CD14-positive monocyte (primary cell): ENCODE data around the gene ADRA2C. TPM values are rescaled to one million over a fixed set of nuclear protein-coding genes. Genes with fewer than 3 reads are reported as not detected.

ENCODE experiments used
- DNase-seq, 3 donors: peaks; one replicate each; pipeline ENCODE4 v3.0.0-alpha.2; 2011 to 2022
- H2AFZ ChIP-seq: 2 replicates; pipeline ENCODE4 v1.6.0; 2012; ENCODE audit warnings: mild to moderate bottlenecking, low read depth, low read length, inconsistent platforms; ENCODE audit not compliant: insufficient read depth, poor library complexity, severe bottlenecking
- H3K27ac ChIP-seq, 2 donors: 1 replicate in 1 of 2; 2 replicates in 1 of 2; pipeline ENCODE4 v1.5.1; 2012 to 2013; ENCODE audit warnings: low read length in 2 of 2, control low read depth in 1 of 2, inconsistent platforms in 1 of 2, low read depth in 1 of 2, mild to moderate bottlenecking in 1 of 2
- H3K27me3 ChIP-seq, 2 donors: one replicate each; pipeline versions ENCODE4 v1.6.0 to v1.6.1; 2011 to 2013; ENCODE audit warnings: low read length in 2 of 2; ENCODE audit not compliant: control insufficient read depth in 2 of 2, insufficient read depth in 2 of 2
- H3K36me3 ChIP-seq, 2 donors: replicated peaks in 1 of 2; 1 replicate in 1 of 2; 2 replicates in 1 of 2; pipeline versions ENCODE4 v1.5.1 to v1.6.1; 2012 to 2013; ENCODE audit warnings: low read length in 2 of 2, control low read depth in 1 of 2, inconsistent platforms in 1 of 2, mild to moderate bottlenecking in 1 of 2; ENCODE audit not compliant: insufficient read depth in 2 of 2, control insufficient read depth in 1 of 2
- H3K4me1 ChIP-seq, 2 donors: 1 replicate in 1 of 2; 2 replicates in 1 of 2; pipeline versions ENCODE4 v1.5.1 to v1.6.1; 2012 to 2013; ENCODE audit warnings: low read length in 2 of 2, control low read depth in 1 of 2, inconsistent platforms in 1 of 2, mild to moderate bottlenecking in 1 of 2, moderate library complexity in 1 of 2; ENCODE audit not compliant: insufficient read depth in 2 of 2, control insufficient read depth in 1 of 2
- H3K4me2 ChIP-seq: replicated peaks from 2 replicates; pipeline ENCODE3; 2012; ENCODE audit warnings: low read length, moderate library complexity, mild to moderate bottlenecking; ENCODE audit not compliant: poor library complexity, severe bottlenecking; ENCODE audit errors: extremely low read depth
- H3K4me3 ChIP-seq, 3 experiments: fragments of 200-600 bp in 1 of 3; sonication (generic) in 1 of 3; replicated peaks in 1 of 3; 1 replicate in 2 of 3; 2 replicates in 1 of 3; pipeline ENCODE4 v1.5.1; 2011 to 2013; ENCODE audit warnings: low read length in 3 of 3, mild to moderate bottlenecking in 3 of 3, control low read depth in 2 of 3, low read depth in 2 of 3, inconsistent platforms in 1 of 3, moderate library complexity in 1 of 3
- H3K79me2 ChIP-seq: 2 replicates; pipeline ENCODE4 v1.6.0; 2012; ENCODE audit warnings: mild to moderate bottlenecking, control low read depth, inconsistent platforms, low read length, moderate library complexity; ENCODE audit not compliant: insufficient read depth
- H3K9ac ChIP-seq: 2 replicates; pipeline ENCODE4 v1.6.0; 2017; ENCODE audit warnings: low read length, mild to moderate bottlenecking; ENCODE audit not compliant: insufficient read depth, poor library complexity, severe bottlenecking
- H3K9me3 ChIP-seq, 2 donors: replicated peaks in 1 of 2; 1 replicate in 1 of 2; 2 replicates in 1 of 2; pipeline versions ENCODE4 v1.5.1 to v1.6.1; 2012 to 2013; ENCODE audit warnings: low read length in 2 of 2, control low read depth in 1 of 2; ENCODE audit not compliant: control insufficient read depth in 1 of 2, insufficient read depth in 1 of 2
- H4K20me1 ChIP-seq: 2 replicates; pipeline ENCODE4 v1.6.0; 2012; ENCODE audit warnings: mild to moderate bottlenecking, low read length, control low read depth, moderate library complexity; ENCODE audit not compliant: insufficient read depth
- H3K27ac Mint-ChIP-seq, 7 donors: one replicate each; pipeline ENCODE4 v1.8.0; 2020; ENCODE audit warnings: mild to moderate bottlenecking in 7 of 7, mixed read lengths in 7 of 7, moderate library complexity in 6 of 7, inconsistent platforms in 2 of 7
- H3K27me3 Mint-ChIP-seq, 3 donors: one replicate each; pipeline ENCODE4 v1.8.0; 2021 to 2022; ENCODE audit warnings: low read depth in 3 of 3, mild to moderate bottlenecking in 3 of 3, mixed read lengths in 3 of 3, moderate library complexity in 3 of 3, inconsistent platforms in 1 of 3
- H3K36me3 Mint-ChIP-seq, 2 donors: one replicate each; pipeline ENCODE4 v1.8.0; 2020; ENCODE audit warnings: mixed read lengths in 2 of 2, inconsistent platforms in 1 of 2, mild to moderate bottlenecking in 1 of 2
- H3K4me1 Mint-ChIP-seq: one replicate; pipeline ENCODE4 v1.8.0; 2020; ENCODE audit warnings: mild to moderate bottlenecking, mixed read lengths
- H3K4me3 Mint-ChIP-seq, 2 donors: one replicate each; pipeline ENCODE4 v1.8.0; 2020; ENCODE audit warnings: mild to moderate bottlenecking in 2 of 2, mixed read lengths in 2 of 2, moderate library complexity in 1 of 2
- H3K9me3 Mint-ChIP-seq, 7 donors: one replicate each; pipeline ENCODE4 v1.8.0; 2020 to 2022; ENCODE audit warnings: mixed read lengths in 7 of 7, mild to moderate bottlenecking in 6 of 7, moderate library complexity in 6 of 7, inconsistent platforms in 2 of 7
- WGBS: methylation state at CpG from one replicate; pipeline ENCODE4 v1.1.5; 2013; ENCODE audit warnings: missing lambda C conversion rate; ENCODE audit not compliant: insufficient coverage; 5-methylcytosine and 5-hydroxymethylcytosine counted together
- intact Hi-C, 2 donors: fragments of 100-400 bp; cut with micrococcal nuclease; formaldehyde crosslinking; loops; one replicate each; pipeline versions ENCODE4 v1.15.0 to v1.15.1; 2023
- polyA plus RNA-seq, 3 donors: library from polyadenylated mRNA; depleted of rRNA in 1 of 3; unstranded in 2 of 3; stranded (reverse) in 1 of 3; fragments of 300-500 nt in 2 of 3; fragments of >200 nt in 1 of 3; fragmentation: Illumina TruSeq in 2 of 3; gene quantifications; 1 replicate in 2 of 3; 2 replicates in 1 of 3; pipeline ENCODE4 v1.2.3, GENCODE V29; 2012 to 2021
- TF ChIP-seq, protein P1 (sequence below): fragments of 200-600 bp; IDR thresholded peaks from one replicate; pipeline ENCODE4 v1.8.0; 2022; ENCODE audit warnings: antibody characterized with exemption, mild to moderate bottlenecking

The ADRA2C gene
- polyA plus RNA-seq, 3 donors: not detected

GRCh38 chr4:3745886-3746656 lies 20.1 kb upstream of the ADRA2C start:
- no peaks in the 10 kb centered on the region for H3K36me3 ChIP-seq
- peaks cover 4 to 12% of the 10 kb centered on the region in 2 donors for H3K9me3 ChIP-seq
- peaks cover 0 to 44% of the 10 kb centered on the region in 2 donors for H3K27me3 ChIP-seq
- no peaks in the 10 kb centered on the region for H3K79me2 ChIP-seq
- Mint-ChIP-seq H3K4me3 (no peak overlapping the region), H3K27ac (no peak overlapping the region), H3K27me3 (peaks cover 44 to 54% (median 50%) of the 10 kb centered on the region in 3 donors), H3K36me3 (peaks cover 0 to 1% of the 10 kb centered on the region in 2 donors), H3K4me1 (no peaks in the 10 kb centered on the region), H3K9me3 (peaks cover 6 to 16% (median 11%) of the 10 kb centered on the region in 7 donors)
- intact Hi-C loops: no loop called here
- H3K4me3 ChIP-seq: no peak overlapping the region
- no peak overlapping the region for H2AFZ ChIP-seq
- no peak overlapping the region for H3K27ac ChIP-seq
- no peaks in the 10 kb centered on the region for H4K20me1 ChIP-seq
- no peaks in the 10 kb centered on the region for H3K4me1 ChIP-seq
- H3K9ac ChIP-seq: no peak overlapping the region
- WGBS: 88% methylated on average over 19 of the region's 32 CpGs
- no peak for DNase-seq
- TF ChIP-seq, protein P1, sequence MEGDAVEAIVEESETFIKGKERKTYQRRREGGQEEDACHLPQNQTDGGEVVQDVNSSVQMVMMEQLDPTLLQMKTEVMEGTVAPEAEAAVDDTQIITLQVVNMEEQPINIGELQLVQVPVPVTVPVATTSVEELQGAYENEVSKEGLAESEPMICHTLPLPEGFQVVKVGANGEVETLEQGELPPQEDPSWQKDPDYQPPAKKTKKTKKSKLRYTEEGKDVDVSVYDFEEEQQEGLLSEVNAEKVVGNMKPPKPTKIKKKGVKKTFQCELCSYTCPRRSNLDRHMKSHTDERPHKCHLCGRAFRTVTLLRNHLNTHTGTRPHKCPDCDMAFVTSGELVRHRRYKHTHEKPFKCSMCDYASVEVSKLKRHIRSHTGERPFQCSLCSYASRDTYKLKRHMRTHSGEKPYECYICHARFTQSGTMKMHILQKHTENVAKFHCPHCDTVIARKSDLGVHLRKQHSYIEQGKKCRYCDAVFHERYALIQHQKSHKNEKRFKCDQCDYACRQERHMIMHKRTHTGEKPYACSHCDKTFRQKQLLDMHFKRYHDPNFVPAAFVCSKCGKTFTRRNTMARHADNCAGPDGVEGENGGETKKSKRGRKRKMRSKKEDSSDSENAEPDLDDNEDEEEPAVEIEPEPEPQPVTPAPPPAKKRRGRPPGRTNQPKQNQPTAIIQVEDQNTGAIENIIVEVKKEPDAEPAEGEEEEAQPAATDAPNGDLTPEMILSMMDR: no peak
- H3K4me2 ChIP-seq: no peak overlapping the region

DNA sequence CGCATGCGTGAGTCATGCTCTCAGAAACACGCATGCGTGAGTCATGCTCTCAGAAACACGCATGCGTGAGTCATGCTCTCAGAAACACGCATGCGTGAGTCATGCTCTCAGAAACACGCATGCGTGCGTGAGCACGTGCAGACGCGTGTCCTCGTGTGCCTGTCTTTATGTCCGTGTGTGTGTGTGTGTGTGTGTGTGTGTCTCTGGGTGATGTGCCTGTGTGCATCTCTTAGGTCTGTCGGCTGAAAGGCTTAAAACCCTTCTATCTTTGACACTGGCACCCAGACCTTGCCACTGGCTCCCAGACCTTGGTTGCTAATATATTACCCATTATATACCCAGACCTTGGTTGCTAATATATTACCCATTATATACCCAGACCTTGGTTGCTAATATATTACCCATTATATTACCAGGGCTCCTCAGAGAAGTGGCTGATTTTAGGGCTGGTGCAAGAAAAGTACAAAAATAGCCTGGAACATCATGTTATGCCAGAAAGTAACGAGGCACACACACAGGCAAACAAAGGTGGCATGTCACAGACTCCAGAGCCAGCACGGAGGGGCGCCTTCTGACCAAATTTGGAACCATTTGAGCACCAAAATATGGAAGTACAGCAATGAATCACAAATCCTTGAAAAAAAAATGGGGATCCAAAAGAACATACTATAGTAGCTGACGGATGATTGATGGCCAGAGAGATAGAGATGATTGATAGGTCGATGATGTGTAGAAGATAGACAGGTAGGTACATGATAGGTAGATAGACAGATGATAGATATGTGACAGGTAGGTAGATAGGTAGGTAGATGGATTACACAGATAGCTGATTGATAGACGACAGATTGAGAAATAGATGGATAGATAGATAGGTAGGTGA lies 19.2 kb upstream of the ADRA2C start:
- intact Hi-C loops: no loop called here
- Histone ChIP-seq H3K9ac (no peak overlapping the region), H4K20me1 (no peaks in the 10 kb centered on the region), H3K79me2 (no peaks in the 10 kb centered on the region), H3K4me1 (no peaks in the 10 kb centered on the region), H3K27ac (no peak overlapping the region), H3K36me3 (no peaks in the 10 kb centered on the region), H3K4me3 (no peak overlapping the region), H3K4me2 (no peak overlapping the region), H2AFZ (no peak overlapping the region), H3K27me3 (peaks cover 0 to 44% of the 10 kb centered on the region in 2 donors), H3K9me3 (peaks cover 4 to 12% of the 10 kb centered on the region in 2 donors)
- H3K4me3 Mint-ChIP-seq: peak overlapping the region in 1 of 2 donors; percentile 36
- 67% methylated on average over 6 of the region's 23 CpGs for WGBS
- H3K36me3 Mint-ChIP-seq: peaks cover 0 to 1% of the 10 kb centered on the region in 2 donors
- TF ChIP-seq, protein P1: no peak
- DNase-seq: no peak
- no peak overlapping the region for H3K27ac Mint-ChIP-seq
- no peaks in the 10 kb centered on the region for H3K4me1 Mint-ChIP-seq
- peaks cover 47 to 54% (median 50%) of the 10 kb centered on the region in 3 donors for H3K27me3 Mint-ChIP-seq
- H3K9me3 Mint-ChIP-seq: peaks cover 6 to 15% (median 9%) of the 10 kb centered on the region in 7 donors
